K562 (cell line): ENCODE measurements around the gene SIGLEC1. TPM values are rescaled to one million over a fixed set of nuclear protein-coding genes. Genes with fewer than 3 reads are reported as not detected.

Experiments used
- ARNT ChIP-seq, 2 experiments: fragments of 450-650 bp; IDR thresholded peaks; 2 replicates each; pipeline ENCODE4 v1.6.1; 2016; ENCODE audit warnings: mild to moderate bottlenecking in 1 of 2
- ESRRA ChIP-seq: fragments of 450-650 bp; IDR thresholded peaks from 2 replicates; pipeline ENCODE4 v1.6.1; 2014; ENCODE audit warnings: low read depth, mild to moderate bottlenecking, moderate library complexity, borderline replicate concordance
- RBM39 ChIP-seq: fragments of 200-400 bp; formaldehyde crosslinking; optimal IDR thresholded peaks from 2 replicates; pipeline ENCODE3; 2018; ENCODE audit warnings: low read depth, low read length
- SAP30 ChIP-seq: fragments of 200-600 bp; sonication (generic); IDR thresholded peaks from 2 replicates; pipeline ENCODE4 v1.6.1; 2012; ENCODE audit warnings: borderline replicate concordance, low read depth, mild to moderate bottlenecking, moderate library complexity, low read length, control low read depth, inconsistent platforms; ENCODE audit not compliant: insufficient read depth, poor library complexity, severe bottlenecking
- SMC3 ChIP-seq: conservative IDR thresholded peaks from 2 replicates; pipeline ENCODE4 v1.6.1; 2011; ENCODE audit warnings: low read depth, low read length, improper control_type of control experiment; ENCODE audit not compliant: insufficient read depth
- TFAM ChIP-seq: fragments of 250-450 bp; sonication (Bioruptor Pico); conservative IDR thresholded peaks from 2 replicates; pipeline ENCODE4 v1.5.0; 2021; ENCODE audit warnings: mild to moderate bottlenecking, moderate library complexity
- ZNF354B ChIP-seq: fragments of 250-450 bp; sonication (Bioruptor Pico); IDR thresholded peaks from 2 replicates; pipeline ENCODE4 v1.4.0; 2020
- ZNF830 ChIP-seq: fragments of 250-450 bp; sonication (Bioruptor Pico); IDR thresholded peaks from 2 replicates; pipeline ENCODE4 v1.5.0; 2021; ENCODE audit warnings: mild to moderate bottlenecking
- polyA plus RNA-seq, 8 experiments: library from polyadenylated mRNA; depleted of rRNA in 4 of 8; stranded (reverse) in 5 of 8; unstranded in 3 of 8; fragments of >200 nt; fragmentation: Nextera tagmentation in 2 of 8; fragmentation: Illumina TruSeq in 1 of 8; extraction: Ambion mirVana in 2 of 8; extraction: Trizol in 1 of 8; gene quantifications; 2 replicates each; pipeline versions ENCODE4 v1.2.1 to v1.2.3, GENCODE V29; 2011 to 2014; ENCODE audit warnings: inconsistent platforms in 1 of 8, missing spikeins in 1 of 8
- total RNA-seq, 7 experiments: library from RNA; depleted of rRNA in 6 of 7; stranded (reverse); fragments of >200 nt in 6 of 7; fragmentation: Illumina TruSeq in 2 of 7; extraction: Trizol in 2 of 7; gene quantifications; 2 replicates each; pipeline versions ENCODE4 v1.2.1 to v1.2.3, GENCODE V29; 2011 to 2021; ENCODE audit warnings: low replicate concordance in 1 of 7
- TF ChIP-seq, protein P1 (sequence below), 2 experiments: fragments of 450-650 bp; IDR thresholded peaks; 2 replicates each; pipeline ENCODE4 v1.6.1; 2016; ENCODE audit warnings: mild to moderate bottlenecking in 2 of 2, borderline replicate concordance in 1 of 2, low read depth in 1 of 2, moderate library complexity in 1 of 2
- TF ChIP-seq, protein P2 (sequence below): sonication (generic); formaldehyde crosslinking; IDR thresholded peaks from 2 replicates; pipeline ENCODE4 v1.8.0; 2022; ENCODE audit warnings: mild to moderate bottlenecking, missing genetic modification reagents
- TF ChIP-seq, protein P3 (sequence below), 2 experiments: fragments of 450-650 bp; IDR thresholded peaks; 2 replicates each; pipeline ENCODE4 v1.6.1; 2016

SIGLEC1 gene
- total and polyA plus RNA-seq, 9 of the 15 experiments (the other 6 are each of a cell fraction or from before 2014, with no cell fraction given), result 0.05 to 0.07 TPM; not detected in 7

DNA sequence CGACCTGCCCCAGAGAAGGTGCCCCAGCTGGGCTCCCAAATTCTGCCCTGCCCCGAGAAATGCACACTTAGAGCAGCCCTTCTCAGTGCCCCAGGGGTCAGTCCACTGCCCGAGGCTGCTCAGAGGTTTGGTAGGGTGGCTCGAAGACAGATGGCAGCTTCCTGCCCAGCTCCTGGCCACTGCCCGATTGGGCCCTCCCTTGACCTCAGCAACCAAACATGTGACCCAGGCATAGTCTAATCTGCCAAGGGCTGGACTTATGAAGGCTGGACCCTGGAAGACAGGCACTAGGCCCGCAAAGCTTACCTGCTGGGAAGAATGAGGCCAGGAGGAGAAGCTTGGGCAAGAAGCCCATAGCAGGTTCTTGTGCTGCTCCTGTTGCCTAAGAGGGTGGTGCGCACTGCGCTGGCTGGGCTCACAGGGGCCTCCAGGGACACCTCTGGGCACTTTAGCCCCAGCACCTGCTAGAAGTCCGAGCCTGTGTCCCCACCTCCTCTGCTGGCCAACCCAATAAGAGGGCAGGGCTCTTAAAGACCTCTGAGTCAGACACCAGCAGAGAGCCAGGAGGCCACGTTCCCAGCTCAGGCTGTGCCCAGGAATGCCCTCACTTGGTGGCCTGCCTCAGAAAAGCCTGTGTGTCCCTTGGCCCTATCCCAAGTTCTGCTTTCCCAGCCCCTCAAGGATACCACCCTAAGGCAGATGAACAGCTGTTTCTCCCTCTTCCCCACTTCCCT lies 5.5 kb downstream of the SIGLEC1 start (continued):
- TF ChIP-seq, protein P1, sequence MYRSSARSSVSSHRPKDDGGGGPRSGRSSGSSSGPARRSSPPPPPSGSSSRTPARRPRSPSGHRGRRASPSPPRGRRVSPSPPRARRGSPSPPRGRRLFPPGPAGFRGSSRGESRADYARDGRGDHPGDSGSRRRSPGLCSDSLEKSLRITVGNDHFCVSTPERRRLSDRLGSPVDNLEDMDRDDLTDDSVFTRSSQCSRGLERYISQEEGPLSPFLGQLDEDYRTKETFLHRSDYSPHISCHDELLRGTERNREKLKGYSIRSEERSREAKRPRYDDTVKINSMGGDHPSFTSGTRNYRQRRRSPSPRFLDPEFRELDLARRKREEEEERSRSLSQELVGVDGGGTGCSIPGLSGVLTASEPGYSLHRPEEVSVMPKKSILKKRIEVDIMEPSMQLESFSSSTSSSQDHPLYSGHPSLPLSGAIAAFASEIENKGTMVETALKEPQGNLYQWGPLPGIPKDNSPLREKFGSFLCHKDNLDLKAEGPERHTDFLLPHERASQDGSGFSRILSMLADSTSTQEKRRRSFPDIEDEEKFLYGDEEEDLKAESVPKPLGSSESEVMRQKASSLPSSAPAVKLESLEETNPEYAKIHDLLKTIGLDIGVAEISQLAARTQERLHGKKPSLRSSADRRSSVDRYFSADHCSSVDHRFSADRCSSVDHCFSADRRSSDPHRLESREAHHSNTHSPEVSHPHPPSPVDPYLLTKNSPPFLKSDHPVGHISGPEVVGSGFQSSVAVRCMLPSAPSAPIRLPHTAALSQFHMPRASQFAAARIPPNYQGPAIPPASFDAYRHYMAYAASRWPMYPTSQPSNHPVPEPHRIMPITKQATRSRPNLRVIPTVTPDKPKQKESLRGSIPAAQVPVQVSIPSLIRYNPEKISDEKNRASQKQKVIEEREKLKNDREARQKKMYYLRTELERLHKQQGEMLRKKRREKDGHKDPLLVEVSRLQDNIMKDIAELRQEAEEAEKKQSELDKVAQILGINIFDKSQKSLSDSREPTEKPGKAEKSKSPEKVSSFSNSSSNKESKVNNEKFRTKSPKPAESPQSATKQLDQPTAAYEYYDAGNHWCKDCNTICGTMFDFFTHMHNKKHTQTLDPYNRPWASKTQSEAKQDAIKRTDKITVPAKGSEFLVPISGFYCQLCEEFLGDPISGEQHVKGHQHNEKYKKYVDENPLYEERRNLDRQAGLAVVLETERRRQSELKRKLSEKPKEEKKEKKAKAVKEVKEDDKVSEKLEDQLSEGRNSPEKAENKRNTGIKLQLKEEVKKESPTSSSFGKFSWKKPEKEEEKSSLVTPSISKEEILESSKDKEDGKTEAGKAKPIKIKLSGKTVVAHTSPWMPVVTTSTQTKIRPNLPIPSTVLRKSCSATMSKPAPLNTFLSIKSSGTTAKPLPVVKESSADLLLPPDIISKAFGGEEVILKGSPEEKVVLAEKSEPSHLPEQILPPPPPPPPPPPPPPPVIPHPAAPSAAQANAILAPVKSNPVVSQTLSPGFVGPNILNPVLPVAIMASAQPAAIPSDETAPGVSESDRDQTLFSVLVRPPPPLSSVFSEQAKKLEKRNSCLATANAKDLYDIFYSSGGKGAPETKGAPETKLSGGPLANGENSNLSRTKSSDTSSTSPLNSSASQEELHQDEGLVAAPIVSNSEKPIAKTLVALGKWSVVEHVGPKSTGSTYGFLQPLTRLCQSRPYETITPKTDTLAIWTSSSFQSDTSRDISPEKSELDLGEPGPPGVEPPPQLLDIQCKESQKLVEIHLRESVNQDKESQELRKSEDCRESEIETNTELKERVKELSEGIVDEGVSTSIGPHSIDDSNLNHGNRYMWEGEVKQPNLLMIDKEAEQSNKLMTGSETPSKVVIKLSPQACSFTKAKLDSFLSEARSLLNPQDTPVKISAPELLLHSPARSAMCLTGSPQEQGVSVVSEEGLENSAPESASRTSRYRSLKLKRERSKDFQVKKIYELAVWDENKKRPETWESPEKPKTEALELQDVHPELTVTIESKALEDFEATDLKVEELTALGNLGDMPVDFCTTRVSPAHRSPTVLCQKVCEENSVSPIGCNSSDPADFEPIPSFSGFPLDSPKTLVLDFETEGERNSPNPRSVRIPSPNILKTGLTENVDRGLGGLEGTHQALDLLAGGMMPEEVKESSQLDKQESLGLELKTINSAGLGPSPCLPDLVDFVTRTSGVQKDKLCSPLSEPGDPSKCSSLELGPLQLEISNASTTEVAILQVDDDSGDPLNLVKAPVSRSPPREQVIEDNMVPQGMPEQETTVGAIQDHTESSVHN (IDR thresholded peaks at IDR 0.05; ENCODE audit: borderline replicate concordance in 1 of 2, low read depth in 1 of 2), result no peak
- TF ChIP-seq RBM39 (no peak), TFAM (no peak), ARNT (IDR thresholded peaks at IDR 0.05) (no peak), ZNF354B (CRISPR knock-in tag) (no peak), SAP30 (no peak), ZNF830 (CRISPR knock-in tag) (no peak), ESRRA (no peak), SMC3 (no peak)
- TF ChIP-seq, protein P2, sequence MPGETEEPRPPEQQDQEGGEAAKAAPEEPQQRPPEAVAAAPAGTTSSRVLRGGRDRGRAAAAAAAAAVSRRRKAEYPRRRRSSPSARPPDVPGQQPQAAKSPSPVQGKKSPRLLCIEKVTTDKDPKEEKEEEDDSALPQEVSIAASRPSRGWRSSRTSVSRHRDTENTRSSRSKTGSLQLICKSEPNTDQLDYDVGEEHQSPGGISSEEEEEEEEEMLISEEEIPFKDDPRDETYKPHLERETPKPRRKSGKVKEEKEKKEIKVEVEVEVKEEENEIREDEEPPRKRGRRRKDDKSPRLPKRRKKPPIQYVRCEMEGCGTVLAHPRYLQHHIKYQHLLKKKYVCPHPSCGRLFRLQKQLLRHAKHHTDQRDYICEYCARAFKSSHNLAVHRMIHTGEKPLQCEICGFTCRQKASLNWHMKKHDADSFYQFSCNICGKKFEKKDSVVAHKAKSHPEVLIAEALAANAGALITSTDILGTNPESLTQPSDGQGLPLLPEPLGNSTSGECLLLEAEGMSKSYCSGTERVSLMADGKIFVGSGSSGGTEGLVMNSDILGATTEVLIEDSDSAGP (CRISPR knock-in tag), result no peak
- TF ChIP-seq, protein P3, sequence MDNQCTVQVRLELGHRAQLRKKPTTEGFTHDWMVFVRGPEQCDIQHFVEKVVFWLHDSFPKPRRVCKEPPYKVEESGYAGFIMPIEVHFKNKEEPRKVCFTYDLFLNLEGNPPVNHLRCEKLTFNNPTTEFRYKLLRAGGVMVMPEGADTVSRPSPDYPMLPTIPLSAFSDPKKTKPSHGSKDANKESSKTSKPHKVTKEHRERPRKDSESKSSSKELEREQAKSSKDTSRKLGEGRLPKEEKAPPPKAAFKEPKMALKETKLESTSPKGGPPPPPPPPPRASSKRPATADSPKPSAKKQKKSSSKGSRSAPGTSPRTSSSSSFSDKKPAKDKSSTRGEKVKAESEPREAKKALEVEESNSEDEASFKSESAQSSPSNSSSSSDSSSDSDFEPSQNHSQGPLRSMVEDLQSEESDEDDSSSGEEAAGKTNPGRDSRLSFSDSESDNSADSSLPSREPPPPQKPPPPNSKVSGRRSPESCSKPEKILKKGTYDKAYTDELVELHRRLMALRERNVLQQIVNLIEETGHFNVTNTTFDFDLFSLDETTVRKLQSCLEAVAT (IDR thresholded peaks at IDR 0.05), result no peak
